ENCODE measurements around the gene TIMM8A.

DNA sequence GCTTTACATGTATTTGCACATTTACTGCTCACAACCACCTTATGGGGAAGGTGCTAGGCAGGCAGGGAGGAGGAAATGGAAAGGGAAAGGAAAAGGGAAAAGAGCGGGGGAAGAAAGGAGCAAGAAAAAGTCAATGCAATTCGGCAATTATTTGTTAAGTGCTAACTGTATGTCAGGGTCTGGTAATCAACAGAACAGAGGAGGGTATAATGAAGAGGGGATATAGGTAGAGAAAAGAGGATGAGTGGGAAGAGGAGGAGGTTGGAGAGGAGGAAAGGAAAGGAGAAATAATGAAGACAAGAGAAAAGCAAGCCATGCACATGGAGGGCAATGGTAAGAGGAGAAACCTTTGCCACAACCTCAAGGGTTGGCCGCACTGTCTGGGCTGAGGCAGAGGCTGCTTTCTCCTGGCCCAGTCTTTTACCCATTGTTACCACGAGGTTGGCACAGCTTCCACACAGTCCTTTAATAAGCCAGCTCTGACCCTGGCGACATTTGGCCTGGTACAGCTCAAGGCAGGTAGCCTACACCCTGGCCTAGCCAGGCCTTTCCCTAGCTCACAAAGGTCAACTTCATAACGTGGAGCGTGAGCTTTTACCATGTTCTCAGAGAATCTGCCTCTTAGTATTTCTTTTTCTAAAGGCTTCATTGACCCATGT, 36.6 kb upstream of the TIMM8A start:
- no peak for TF ChIP-seq POLR2AphosphoS5 (IDR thresholded peaks at IDR 0.05)
- TF ChIP-seq, protein P1, sequence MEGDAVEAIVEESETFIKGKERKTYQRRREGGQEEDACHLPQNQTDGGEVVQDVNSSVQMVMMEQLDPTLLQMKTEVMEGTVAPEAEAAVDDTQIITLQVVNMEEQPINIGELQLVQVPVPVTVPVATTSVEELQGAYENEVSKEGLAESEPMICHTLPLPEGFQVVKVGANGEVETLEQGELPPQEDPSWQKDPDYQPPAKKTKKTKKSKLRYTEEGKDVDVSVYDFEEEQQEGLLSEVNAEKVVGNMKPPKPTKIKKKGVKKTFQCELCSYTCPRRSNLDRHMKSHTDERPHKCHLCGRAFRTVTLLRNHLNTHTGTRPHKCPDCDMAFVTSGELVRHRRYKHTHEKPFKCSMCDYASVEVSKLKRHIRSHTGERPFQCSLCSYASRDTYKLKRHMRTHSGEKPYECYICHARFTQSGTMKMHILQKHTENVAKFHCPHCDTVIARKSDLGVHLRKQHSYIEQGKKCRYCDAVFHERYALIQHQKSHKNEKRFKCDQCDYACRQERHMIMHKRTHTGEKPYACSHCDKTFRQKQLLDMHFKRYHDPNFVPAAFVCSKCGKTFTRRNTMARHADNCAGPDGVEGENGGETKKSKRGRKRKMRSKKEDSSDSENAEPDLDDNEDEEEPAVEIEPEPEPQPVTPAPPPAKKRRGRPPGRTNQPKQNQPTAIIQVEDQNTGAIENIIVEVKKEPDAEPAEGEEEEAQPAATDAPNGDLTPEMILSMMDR (IDR thresholded peaks at IDR 0.05) = no peak

Measured in esophagus muscularis mucosa (tissue), 3 donors.